Thyroid gland (tissue), 4 donors: ENCODE measurements around the gene HSF4. TPM values are rescaled to one million over a fixed set of nuclear protein-coding genes. Genes with fewer than 3 reads are reported as not detected.

ENCODE experiments used
- DNase-seq, 2 donors: peaks; one replicate each; pipeline ENCODE4 v3.0.0-alpha.2; 2019
- H3K27ac ChIP-seq, 3 donors: fragments of 200-600 bp; sonication (generic); 1 replicate in 2 of 3; 2 replicates in 1 of 3; pipeline ENCODE4 v1.5.1; 2016 to 2019; ENCODE audit warnings: mild to moderate bottlenecking in 1 of 3, moderate library complexity in 1 of 3
- H3K27me3 ChIP-seq: fragments of 200-600 bp; sonication (generic); one replicate; pipeline ENCODE4 v1.5.1; 2019
- H3K36me3 ChIP-seq, 2 donors: fragments of 200-600 bp; sonication (generic); one replicate each; pipeline ENCODE4 v1.5.1; 2016 to 2019
- H3K4me1 ChIP-seq, 2 donors: fragments of 200-600 bp; sonication (generic); one replicate each; pipeline ENCODE4 v1.5.1; 2017 to 2019
- H3K4me3 ChIP-seq, 3 donors: fragments of 200-600 bp; sonication (generic); replicated peaks in 1 of 3; 1 replicate in 2 of 3; 2 replicates in 1 of 3; pipeline ENCODE4 v1.5.1; 2016; ENCODE audit warnings: mild to moderate bottlenecking in 1 of 3
- H3K9me3 ChIP-seq: fragments of 200-600 bp; sonication (generic); one replicate; pipeline ENCODE4 v1.5.1; 2017
- POLR2A ChIP-seq, 2 donors: fragments of 450-650 bp; IDR thresholded peaks; one replicate each; pipeline ENCODE4 v1.6.1; 2017; ENCODE audit warnings: antibody characterized with exemption in 2 of 2, mild to moderate bottlenecking in 2 of 2, moderate library complexity in 1 of 2
- WGBS, 2 donors: methylation state at CpG; one replicate each; pipeline ENCODE4 v1.1.5; 2017; 5-methylcytosine and 5-hydroxymethylcytosine counted together
- intact Hi-C: fragments of 100-400 bp; cut with DNase I; formaldehyde crosslinking; loops from one replicate; pipeline ENCODE4 v1.15.1; 2023
- total RNA-seq, 4 donors: library from RNA; depleted of rRNA; stranded (reverse); fragments of >200 nt; gene quantifications; one replicate each; pipeline ENCODE4 v1.2.3, GENCODE V29; 2016
- TF ChIP-seq, protein P1 (sequence below), 6 experiments: fragments of 200-600 bp in 3 of 6; fragments of 450-650 bp in 3 of 6; sonication (generic) in 3 of 6; IDR thresholded peaks; one replicate each; pipeline ENCODE4 v1.5.1; 2016 to 2019; ENCODE audit warnings: antibody characterized with exemption in 6 of 6, mild to moderate bottlenecking in 2 of 6, inconsistent platforms in 1 of 6, moderate library complexity in 1 of 6

The HSF4 gene
- total RNA-seq, 4 donors from 2014 or later = 17.3 to 52.5 (median 36.6) TPM

DNA sequence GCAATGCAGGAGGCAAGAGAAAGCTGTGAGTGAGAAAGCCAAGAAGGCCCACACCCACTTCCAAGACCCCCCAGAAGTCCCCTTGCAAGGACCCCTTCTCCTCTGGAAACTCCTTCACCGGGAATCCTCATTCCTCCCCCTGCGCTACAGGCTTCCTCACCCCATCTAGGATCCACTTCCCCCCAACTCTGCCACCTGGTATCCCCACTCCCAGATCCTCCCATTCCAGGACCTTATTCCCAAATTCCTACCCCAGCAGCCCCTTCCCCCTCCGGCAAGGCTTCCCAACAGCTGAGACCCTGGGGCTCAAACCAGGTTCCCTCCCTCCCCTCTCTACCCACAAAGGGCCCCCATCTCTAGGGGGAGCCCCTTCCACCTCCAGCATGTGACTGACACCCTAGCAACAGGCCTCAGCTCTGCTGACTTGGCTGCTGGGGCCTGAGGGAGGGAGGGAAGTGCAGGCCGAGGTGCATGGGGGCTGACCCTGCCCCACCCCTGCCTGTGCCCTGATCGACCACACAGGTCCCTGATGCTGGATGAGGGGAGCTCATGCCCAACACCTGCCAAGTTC lies 2.1 kb downstream of the HSF4 start:
- peaks cover 47 to 55% of the 10 kb centered on the region in 2 donors for H3K4me1 ChIP-seq
- H3K4me3 ChIP-seq = no peak overlapping the region
- H3K36me3 ChIP-seq = no peaks in the 10 kb centered on the region
- TF ChIP-seq POLR2A (IDR thresholded peaks at IDR 0.05) = no peak
- TF ChIP-seq, protein P1, sequence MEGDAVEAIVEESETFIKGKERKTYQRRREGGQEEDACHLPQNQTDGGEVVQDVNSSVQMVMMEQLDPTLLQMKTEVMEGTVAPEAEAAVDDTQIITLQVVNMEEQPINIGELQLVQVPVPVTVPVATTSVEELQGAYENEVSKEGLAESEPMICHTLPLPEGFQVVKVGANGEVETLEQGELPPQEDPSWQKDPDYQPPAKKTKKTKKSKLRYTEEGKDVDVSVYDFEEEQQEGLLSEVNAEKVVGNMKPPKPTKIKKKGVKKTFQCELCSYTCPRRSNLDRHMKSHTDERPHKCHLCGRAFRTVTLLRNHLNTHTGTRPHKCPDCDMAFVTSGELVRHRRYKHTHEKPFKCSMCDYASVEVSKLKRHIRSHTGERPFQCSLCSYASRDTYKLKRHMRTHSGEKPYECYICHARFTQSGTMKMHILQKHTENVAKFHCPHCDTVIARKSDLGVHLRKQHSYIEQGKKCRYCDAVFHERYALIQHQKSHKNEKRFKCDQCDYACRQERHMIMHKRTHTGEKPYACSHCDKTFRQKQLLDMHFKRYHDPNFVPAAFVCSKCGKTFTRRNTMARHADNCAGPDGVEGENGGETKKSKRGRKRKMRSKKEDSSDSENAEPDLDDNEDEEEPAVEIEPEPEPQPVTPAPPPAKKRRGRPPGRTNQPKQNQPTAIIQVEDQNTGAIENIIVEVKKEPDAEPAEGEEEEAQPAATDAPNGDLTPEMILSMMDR (IDR thresholded peaks at IDR 0.05) = no peak
- no peaks in the 10 kb centered on the region for H3K27me3 ChIP-seq
- DNase-seq = no peak
- no peak overlapping the region for H3K27ac ChIP-seq
- WGBS, 2 donors = 92 to 94% methylated on average over 4 of the region's 5 CpGs
- intact Hi-C loops = no loop called here
- no peaks in the 10 kb centered on the region for H3K9me3 ChIP-seq

- no peak for TF ChIP-seq POLR2A (IDR thresholded peaks at IDR 0.05)
- TF ChIP-seq, protein P1 (IDR thresholded peaks at IDR 0.05) = no peak
- peaks cover 46 to 49% of the 10 kb centered on the region in 2 donors for H3K4me1 ChIP-seq
- H3K4me3 ChIP-seq = no peak overlapping the region
- no peaks in the 10 kb centered on the region for H3K9me3 ChIP-seq
- H3K27ac ChIP-seq = no peak overlapping the region
- intact Hi-C loops = no loop called here
- H3K27me3 ChIP-seq = no peaks in the 10 kb centered on the region
- 91 to 96% methylated on average over 4 to 7 of the region's 7 CpGs for WGBS, 2 donors
- no peak for DNase-seq
- H3K36me3 ChIP-seq = no peaks in the 10 kb centered on the region
Measured at GRCh38 chr16:67167588-67167987, 3.0 kb downstream of the HSF4 start.

DNA sequence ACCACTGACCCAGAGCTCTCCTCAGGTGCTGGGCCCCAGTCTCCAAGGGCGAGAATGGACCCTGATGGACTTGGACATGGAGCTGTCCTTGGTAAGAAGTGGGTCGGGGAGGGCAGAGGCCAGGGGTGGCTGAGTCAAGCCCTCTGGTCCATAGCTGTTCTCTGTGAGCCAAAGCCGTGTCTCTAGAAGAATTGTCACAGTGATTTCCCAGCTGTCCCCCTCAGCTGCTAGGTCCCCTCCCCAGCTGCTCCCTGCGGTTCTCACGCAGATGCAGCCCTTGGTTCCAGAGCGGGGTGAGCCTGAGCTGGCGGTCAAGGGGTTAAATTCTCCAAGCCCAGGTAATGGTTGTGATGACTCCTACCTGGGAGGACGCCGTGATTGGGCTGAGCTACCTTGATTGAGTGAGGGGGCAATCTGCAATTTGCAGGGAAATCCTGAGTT lies 4.5 kb downstream of the HSF4 start:
- no peak overlapping the region for H3K27ac ChIP-seq
- H3K9me3 ChIP-seq = no peaks in the 10 kb centered on the region
- TF ChIP-seq POLR2A (IDR thresholded peaks at IDR 0.05) = no peak
- H3K27me3 ChIP-seq = no peaks in the 10 kb centered on the region
- H3K4me3 ChIP-seq = no peak overlapping the region
- no peak for DNase-seq
- no peaks in the 10 kb centered on the region for H3K36me3 ChIP-seq
- WGBS, 2 donors = 67 to 75% methylated on average over 7 to 8 of the region's 9 CpGs
- peaks cover 38 to 45% of the 10 kb centered on the region in 2 donors for H3K4me1 ChIP-seq
- intact Hi-C loops = no loop called here

DNA sequence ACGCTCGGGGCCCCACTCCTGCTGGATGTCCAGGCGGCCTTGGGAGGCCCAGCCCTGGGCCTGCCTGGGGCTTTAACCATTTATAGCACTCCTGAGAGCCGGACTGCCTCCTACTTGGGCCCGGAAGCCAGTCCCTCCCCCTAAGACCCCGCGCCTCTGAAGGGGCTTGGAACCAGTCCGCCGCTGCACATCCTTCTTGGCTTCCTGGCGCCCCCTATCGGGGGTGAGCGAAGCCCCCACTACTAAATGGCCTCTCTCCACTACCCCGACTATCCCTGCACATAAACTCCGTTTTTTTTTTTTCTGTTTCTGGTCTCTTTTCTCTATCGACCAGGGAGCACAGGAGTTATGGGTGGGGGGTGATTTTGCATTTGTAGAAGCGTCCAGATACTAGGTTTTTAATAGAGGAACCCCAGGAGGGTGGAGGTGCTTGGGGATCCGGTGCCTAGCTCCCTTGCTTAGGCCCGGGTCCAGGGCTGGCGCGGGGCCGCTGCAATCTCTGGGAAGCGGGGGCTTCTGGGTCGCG lies 5.2 kb downstream of the HSF4 start:
- WGBS, 2 donors = 10 to 28% methylated on average over 17 to 19 of the region's 24 CpGs
- no peaks in the 10 kb centered on the region for H3K9me3 ChIP-seq
- no peaks in the 10 kb centered on the region for H3K27me3 ChIP-seq
- peak overlapping the region in 2 of 3 donors; percentile 32 to 48 for H3K4me3 ChIP-seq
- H3K36me3 ChIP-seq = no peaks in the 10 kb centered on the region
- intact Hi-C loops = no loop called here
- DNase-seq = peak in 1 of 2 donors; percentile 31
- TF ChIP-seq POLR2A (IDR thresholded peaks at IDR 0.05) = no peak
- TF ChIP-seq, protein P1 (IDR thresholded peaks at IDR 0.05) = peak in 2 of 6 experiments; percentile 15 to 36
- H3K4me1 ChIP-seq = peaks cover 37 to 43% of the 10 kb centered on the region in 2 donors
- H3K27ac ChIP-seq = peak overlapping the region; percentile 76 to 97 (median 91)

DNA sequence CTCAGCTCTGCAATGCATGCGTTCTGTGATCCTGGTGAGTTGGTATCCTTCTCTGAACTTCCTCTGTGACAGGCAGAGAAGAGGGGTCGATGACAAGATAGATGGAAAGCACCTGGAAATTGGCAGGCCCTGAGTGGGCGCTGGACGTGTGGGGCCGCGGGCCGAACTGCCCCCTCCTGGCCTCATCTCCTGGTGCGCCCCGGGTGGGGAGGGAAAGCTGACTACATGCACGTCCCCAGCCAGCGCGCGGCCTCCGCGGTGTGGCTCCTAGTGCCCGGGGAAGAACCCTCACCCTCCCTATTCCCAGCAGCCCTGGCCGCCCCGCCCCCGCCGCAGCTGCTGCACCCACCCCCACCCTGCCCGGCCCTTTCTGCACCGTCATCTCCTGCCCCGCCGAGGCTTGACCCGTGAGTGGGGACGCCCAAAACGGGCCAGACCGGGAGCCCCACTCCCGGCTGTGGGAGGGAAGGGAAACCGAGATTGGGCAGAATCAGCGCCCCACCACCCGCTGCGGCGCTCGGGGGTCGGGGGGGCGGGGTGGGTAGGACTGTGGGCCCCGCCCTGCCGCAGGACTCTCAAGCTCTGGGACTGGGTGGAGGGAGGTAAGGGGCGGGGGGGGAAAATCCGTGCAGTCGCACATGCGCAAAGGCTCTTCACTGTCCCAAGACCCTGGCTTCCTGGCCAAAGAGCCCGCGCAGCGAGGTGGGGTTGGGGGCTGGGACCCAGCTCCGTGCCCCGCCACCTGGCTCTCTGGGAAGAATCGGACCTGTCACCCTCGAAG lies 5.8 kb downstream of the HSF4 start, which contains the start of gene NOL3:
Gene NOL3 (plus strand): TSS at position 371 of the 781 bp plus-strand sequence.
- H3K4me1 ChIP-seq = peaks cover 31 to 43% of the 10 kb centered on the region in 2 donors
- H3K36me3 ChIP-seq = no peaks in the 10 kb centered on the region
- no peaks in the 10 kb centered on the region for H3K9me3 ChIP-seq
- intact Hi-C loops = no loop called here
- DNase-seq = peak; percentile 88 to 89
- peak within 1 kb of the TSS in 2 of 3 donors; percentile 32 to 48 for H3K4me3 ChIP-seq
- 0% methylated on average over 2 to 13 of the region's 50 CpGs for WGBS, 2 donors
- TF ChIP-seq, protein P1 (IDR thresholded peaks at IDR 0.05) = no peak
- peak in 1 of 2 donors; percentile 59 for TF ChIP-seq POLR2A (IDR thresholded peaks at IDR 0.05)
- no peaks in the 10 kb centered on the region for H3K27me3 ChIP-seq
- H3K27ac ChIP-seq = peak within 1 kb of the TSS; percentile 76 to 97 (median 91)
